ENCODE measurements around the gene OR2V2.
"Not testable (repeated sequence)": the region's sequence is repeated elsewhere in the genome, so short reads cannot be mapped to it uniquely, and the experiment has no call there.

Gene OR2V2

DNA sequence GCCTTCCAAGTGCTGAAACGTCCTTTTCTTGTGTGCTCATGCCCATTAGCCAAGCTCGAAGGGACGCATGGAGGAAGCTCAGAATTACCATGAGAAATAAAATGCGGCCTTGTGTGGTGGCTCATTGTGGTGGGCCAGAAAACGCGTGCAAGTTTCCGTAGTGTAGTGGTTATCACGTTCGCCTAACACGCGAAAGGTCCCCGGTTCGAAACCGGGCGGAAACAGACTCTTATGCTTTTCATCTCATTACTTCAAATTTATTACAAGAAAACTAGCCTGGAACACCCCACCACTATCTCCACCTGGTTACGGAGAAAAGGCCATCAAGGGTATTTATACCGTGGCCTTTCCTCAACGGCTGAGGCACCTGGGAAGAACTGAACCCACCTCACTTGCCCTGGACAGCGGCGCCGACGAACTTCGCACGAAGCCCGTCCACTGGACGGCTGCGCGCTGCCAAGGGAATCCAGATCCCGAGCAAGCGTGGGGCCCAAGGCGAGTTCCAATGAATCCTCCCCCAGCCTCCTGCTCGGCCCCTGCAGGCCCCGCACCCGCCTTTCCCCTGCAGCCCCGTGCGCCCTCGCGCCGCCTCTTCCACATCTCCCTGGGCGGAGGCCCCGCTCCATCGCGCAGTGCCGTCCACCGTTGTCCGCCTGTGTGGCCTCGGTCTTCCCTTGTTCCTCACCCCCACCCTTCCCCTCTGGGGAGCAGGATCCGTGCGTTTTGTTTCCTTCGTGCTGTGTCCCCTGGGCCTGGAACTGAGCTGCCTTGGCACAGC is 22.3 kb downstream of the OR2V2 start:
- DNase-seq (ENCODE audit: low spot score), result not testable (repeated sequence)

DNA sequence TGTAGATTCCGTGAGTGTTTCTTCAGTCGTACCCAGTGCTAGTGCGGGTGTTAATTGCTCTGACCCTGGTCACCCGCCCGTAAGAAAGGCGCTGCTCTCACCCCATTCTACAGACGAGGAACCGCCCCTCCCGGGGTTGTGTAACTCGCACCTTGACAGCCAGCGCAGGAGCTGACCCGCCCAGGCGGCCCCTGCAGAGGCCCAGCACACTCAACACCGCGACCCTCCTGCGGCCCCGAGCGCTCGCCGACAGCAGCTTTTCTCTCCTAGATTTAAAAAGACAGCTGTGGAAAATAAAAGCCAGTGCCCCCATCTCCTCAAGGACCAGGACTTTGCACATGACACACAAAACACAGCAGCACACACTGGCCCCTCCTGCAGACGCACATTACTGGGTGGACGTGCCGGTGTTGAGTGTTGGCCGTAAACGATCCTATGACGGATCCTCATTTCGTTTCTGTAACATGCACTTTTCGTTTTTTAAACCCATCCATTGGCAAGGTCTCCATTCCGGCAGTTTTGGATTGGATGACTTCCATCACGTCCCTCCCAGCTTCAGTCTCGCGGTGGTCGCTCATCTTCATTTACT is 22.9 kb downstream of the OR2V2 start:
- no peak for DNase-seq (ENCODE audit: low spot score)

DNA sequence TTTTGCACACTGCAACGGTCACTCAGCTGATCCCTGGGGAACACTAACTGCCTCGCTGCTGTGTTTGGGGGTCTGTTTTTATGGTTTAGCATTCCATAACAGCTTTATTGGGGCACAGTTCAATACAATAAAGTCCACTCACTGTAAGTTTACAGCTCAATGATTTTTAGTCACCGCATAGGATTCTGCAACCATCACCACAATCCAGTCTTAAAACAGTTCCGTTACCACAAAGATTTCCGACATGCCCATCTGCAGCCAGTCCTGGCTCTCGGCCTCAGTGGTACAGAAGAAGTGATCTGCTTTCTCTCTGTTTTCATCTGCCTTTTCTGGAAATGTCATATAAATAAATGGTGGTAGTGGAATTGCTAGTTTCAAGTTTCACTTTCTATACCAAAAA is 23.6 kb downstream of the OR2V2 start:
- no peak for DNase-seq (ENCODE audit: low spot score)

DNA sequence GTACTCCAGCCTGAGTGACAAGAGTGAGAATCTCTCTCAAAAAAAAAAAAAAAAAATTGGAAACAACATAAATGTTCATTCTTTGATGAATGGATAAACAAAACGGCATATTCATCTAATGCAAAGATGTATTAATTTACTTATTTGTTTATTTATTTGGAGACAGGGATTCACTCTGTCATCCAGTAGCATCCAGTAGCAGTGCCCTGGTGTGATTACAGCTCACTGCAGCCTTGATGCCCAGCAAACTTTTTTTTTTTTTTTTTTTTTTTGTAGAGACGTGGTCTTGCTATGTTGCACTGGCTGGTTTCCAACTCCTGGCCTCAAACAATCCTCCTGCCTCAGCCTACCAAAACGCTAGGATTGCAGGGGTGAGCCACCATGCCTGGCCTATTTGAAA is 24.4 kb downstream of the OR2V2 start:
- no peak for DNase-seq (ENCODE audit: low spot score)

DNA sequence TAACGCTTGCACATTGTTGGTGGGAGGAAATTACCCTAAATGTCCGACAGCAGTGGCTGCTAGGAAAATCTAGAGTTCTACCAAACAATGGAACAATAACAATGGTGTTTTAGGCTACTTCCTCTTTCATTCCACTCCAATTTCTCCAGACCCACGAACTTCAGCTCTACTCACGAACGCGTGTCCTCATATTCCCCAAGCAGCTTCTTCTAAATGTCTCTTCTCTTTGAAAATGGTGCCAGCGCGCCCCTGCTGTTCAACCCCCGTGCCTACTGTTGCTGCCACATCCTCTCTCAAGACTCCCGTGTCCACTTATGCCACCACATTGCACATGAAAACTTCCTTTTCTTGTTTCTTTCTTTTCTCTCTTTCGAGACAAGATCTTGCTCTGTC is 25.6 kb downstream of the OR2V2 start:
- no peak for DNase-seq (ENCODE audit: low spot score)

DNA sequence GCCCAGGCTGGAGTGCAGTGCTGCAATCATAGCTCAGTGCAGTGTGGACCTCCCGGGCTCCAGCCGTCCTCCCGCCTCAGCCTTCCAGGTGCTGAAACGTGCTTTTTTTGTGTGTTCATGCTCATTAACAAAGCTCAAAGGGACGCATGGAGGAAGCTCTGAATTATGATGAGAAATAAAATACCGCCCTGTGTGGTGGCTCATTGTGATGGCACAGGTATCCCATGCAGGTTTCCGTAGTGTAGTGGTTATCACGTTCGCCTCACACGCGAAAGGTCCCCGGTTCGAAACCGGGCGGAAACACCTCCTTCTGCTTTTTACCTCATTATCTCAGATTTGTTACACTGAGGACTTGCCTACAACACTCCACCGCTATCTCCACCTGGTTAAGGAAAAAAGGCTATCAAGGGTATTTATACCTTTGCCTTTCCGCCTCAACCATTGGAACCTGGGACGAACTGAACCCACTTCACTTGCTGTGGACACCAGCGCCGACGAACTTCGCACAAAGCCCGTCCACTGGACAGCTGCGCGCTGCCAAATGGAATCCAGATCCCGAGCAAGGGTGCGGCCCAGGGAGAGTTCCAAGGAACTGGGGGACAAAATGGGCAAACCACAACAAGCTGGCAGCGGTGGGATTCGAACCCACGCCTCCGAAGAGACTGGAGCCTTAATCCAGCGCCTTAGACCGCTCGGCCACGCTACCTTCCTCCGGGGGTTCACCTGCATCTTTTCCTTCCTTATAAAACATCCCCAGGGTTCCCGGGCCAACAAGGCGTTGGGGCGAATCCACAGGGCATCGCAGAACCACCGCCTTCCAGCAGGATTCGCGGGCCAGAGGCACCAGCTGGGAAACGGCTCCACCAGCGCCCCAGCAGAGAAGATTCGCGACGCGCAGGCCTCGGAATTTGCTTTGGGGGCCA is 26.3 kb downstream of the OR2V2 start:
- DNase-seq (ENCODE audit: low spot score), result no peak

DNA sequence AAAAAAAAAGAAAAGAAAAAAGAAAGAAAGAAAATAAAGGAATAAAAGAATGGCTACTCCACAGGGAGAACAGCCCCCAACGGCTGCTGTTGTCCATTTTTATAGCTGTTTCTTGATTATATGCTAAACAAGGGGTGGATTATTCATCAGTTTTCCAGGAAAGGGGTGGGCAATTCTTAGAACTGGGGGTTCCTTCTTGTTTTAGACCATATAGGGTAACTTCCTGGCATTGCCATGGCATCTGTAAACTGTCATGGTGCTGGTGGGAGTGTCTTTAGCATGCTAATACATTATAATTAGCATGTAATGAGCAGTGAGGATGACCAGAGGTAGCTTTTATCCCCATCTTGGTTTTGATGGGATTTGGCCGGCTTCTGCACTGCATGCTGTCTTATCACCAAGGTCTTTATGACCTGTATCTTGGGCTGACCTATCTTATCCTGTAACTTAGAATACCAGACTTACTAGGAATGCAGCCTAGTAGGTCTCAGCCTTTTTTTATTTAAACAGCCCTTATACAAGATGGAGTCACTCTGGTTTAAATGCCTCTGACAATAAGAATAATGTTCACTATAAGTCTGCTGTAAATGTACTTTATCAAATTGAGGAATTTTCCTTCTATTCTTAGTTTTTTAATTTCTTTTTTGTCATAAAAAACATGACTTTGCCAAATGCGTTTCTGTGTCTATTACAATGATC is 29.0 kb downstream of the OR2V2 start:
- no peak for DNase-seq (ENCODE audit: low spot score)

DNA sequence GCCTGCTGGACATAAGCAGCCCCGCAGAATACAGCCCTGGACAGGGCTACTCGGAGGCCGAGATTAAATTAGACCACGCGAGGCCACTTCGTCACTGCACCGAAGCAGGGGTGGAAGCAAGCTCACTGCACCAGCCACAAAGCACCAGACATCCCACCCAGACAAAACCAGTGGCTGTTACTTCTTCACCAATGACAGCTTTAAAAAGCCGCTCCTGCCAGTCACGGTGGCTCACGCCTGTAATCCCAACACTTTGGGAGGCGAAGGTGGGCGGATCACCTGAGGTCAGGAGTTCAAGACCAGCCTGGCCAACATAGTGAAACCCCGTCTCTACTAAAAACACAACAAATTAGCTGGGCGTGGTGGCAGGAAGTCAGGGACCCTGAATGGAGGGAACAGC is 30.2 kb downstream of the OR2V2 start:
- DNase-seq (ENCODE audit: low spot score), result not testable (repeated sequence)

DNA sequence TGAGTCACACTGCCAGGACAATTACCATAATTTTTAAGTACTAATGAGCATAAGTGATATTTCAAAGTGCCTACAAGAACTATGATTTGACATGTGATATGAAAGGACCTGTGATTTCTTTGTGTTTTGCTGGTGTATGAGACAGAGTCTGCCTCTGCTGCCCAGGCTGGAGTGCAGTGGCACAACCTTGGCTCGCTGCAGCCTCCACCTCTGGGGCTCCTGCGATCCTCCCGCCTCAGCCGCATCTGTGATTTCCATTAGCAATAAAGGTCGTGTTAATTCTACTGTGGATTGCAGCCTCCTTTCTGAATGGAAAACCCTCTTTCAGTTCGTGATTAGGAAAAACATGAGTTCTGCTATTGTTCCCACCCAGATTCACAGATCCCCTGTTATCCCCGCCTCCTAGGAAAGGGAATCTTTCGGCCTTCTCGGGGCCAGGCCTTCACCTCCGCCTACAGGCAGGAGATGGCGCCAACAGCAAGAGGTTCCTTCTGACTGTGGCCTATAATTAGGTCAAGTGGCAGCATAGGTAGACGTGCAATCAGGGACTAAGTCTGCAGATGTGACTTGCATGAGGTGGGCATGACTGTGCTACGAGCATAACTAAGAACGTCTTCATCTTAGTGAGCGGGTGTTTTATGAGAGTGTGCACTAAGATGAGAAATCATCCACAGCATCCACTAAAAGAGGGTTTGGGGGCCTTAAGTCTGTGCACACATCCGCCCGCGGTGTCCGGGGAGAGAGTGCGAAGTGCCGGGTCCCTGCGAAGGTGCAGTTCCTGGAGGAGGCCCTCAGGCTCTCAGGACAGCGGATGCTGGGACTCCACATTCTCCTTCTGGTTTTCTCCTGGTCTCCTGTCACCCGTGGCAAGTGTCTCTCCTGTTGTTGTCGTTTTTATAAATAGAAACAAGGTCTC is 34.5 kb downstream of the OR2V2 start:
- no peak for DNase-seq (ENCODE audit: low spot score)

DNA sequence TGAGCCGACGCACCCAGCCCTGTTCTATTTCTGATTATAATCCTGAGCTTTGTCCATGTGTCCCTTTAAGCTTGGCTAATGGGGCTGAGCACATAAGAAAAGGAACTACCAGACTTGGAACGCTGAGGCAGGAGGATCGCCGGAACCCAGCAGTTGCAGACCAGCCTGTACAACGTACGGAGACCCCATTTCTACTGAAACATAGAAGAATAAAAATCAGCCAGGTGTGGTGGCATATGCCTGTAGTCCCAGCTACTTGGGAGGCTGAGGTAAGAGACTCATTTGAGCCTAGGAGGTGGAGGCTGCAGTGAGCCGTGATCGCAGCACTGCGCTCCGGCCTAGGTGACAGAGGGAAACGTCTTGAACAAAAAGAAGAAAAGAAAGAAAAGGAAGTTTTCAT is 35.3 kb downstream of the OR2V2 start:
- no peak for DNase-seq (ENCODE audit: low spot score)

DNA sequence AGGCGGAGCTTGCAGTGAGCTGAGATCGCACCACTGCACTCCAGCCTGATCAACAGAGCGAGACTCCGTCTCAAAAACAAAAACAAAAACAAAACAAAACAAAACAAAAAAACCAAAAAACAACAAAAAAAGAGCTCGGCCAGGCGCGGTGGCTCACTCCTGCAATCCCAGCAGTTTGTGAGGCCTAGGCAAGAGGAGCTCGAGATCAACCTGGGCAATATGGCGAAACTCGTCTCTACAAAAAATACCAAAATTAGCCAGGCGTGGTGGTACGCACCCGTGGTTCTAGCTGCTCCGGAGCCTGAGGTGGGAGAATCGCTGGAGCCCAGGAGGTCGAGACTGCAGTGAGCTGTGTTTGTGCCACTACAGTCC is 37.4 kb downstream of the OR2V2 start:
- DNase-seq (ENCODE audit: low spot score), result no peak

DNA sequence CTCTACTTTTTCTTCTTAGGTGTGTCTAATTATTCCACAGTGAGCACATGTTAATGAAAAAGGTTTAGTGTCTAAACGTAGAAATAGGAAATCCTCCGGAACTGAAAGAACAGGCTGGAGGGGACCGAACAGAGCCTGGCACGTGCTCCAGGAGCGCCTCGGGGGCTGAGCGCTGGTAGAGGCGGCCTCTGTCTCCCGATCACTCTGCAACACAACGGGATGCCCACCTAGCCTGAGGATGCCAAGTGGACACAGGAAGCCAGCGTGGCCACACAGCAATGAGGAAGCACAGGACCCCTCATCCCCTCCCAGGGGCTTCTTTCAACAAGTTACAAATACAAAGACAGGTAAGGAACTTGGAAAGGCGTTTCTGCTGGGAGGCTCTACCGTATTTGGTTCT is 38.2 kb downstream of the OR2V2 start:
- no peak for DNase-seq (ENCODE audit: low spot score)

DNA sequence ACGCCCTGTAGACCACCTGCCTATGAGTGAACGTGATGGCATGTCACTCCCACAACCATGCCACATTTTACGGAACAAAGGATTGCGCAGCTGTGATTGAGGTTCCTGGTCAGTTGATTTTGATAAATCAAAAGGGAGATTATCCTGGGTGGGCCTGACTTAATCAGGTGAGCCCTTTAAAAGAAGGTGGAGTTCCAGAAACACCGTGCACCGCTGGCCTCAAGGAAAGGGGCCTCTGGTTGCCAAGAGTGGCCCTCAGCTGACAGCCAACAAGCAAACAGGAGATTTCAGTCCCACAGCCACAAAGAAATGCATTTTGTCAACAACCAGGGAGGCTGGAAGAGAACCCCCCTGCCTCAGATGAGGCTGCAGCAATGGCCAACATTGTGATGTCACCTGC is 38.6 kb downstream of the OR2V2 start:
- no peak for DNase-seq (ENCODE audit: low spot score)

DNA sequence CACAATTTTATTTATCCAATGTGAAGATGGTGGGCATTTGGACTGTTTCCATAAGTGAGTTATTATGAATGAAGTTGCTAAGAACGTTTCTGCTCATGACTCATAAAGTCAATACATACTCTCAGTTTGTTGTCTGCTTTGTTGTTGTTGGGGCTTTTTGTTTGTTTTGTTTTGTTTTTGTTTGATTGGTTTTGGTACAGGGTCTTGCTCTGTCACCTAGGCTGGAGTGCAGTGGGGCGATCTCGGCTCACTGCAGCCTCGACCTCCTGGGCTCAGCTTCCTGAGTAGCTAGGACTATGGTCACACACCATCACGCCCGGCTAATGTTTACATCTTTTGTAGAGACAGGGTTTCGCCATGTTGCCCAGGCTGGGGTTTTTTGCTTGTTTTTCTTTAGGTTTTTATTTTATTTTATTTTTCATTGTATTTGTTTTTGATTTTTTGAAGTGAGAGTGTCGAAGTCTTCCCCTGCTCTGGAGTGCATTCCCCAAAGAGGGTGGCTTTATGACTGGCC is 39.7 kb downstream of the OR2V2 start:
- DNase-seq (ENCODE audit: low spot score), result no peak

DNA sequence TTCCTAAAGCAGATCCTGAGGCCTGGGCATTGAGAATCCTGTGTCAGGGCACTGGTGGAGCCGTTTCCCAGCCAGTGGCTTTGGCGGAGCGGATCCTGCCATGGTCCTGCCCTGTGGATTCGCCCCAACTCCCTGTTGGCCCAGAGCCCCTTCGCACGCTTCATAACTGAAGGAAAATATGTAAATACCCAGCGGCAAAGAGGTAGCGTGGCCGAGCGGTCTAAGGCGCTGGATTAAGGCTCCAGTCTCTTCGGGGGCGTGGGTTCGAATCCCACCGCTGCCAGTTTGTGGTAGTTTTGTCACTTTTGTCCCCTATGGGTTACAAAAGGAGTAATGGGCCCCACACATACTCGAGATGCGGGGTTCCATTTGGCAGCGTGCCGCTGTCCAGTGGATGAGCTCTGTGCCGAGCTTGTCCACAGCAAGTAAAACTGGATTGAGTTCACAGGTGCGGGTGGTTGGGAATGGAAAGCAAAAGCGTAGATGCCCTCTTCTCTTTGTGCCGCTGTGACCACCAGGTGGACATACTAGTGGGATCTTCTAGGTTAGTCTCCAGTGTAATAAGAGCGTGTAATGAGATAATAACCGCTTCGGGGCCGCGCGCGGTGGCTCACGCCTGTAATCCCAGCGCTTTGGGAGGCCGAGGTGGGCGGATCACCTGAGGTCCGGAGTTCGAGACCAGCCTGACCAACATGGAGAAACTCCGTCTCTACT is 40.3 kb downstream of the OR2V2 start:
- no peak for DNase-seq (ENCODE audit: low spot score)

DNA sequence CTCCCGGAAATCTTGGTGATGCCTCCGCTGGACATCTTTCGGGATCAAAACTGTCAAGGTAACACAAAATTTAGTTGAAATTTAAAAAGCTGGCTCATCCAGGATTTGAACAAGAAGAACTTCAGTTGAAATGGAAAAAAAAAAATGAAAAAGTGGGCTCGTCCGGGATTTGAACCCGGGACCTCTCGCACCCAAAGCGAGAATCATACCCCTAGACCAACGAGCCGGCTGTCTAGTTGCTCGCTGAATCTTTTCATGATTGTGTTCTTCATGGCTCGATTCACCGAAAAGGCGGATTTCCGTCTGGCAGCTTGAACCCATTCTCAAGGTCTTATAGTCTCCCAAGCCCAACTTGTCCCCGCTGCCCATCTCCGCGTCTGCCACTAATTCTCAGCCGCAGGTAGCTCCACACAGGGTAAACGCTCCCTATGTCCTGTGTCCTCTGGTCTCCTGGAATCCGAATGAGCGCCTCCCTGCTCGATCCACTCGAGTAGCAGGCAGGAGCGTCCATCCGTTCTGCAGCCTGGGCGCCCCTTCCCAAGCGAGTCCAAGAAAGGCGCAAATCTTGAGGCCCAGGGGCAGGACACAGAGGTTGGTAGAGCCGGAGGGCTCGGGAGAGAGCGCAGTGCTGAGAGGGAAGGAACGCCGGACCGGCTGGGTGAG is 41.4 kb downstream of the OR2V2 start:
- no peak for DNase-seq (ENCODE audit: low spot score)

DNA sequence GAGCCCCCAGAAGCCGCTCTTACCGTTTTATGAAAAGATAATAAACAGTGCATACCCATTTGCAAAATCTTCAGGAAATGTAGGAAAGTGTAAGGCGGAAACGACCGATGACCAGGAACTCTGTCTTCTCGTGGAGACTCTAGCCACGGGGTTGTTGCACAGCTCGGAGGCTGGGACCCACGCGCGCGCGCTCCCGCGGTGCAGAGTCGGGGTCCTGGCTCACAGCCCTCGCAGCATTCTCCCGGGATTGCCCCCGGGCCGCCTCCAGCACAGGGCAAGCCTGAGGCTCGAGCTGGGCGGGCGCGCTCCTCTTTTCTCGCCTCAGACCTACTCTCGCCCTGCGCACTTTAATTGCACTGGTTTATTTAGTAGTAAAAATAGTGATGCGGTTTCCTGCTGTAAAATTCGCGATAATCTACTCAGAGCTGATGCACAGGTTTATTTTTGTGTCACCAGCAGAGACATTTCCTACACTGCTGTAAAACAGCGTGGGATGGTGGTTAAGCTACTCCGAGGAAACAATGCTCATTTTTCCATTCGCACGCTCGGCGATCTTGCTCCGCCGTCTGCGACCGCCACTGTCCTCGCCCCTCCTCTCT is 42.1 kb downstream of the OR2V2 start:
- no peak for DNase-seq (ENCODE audit: low spot score)

DNA sequence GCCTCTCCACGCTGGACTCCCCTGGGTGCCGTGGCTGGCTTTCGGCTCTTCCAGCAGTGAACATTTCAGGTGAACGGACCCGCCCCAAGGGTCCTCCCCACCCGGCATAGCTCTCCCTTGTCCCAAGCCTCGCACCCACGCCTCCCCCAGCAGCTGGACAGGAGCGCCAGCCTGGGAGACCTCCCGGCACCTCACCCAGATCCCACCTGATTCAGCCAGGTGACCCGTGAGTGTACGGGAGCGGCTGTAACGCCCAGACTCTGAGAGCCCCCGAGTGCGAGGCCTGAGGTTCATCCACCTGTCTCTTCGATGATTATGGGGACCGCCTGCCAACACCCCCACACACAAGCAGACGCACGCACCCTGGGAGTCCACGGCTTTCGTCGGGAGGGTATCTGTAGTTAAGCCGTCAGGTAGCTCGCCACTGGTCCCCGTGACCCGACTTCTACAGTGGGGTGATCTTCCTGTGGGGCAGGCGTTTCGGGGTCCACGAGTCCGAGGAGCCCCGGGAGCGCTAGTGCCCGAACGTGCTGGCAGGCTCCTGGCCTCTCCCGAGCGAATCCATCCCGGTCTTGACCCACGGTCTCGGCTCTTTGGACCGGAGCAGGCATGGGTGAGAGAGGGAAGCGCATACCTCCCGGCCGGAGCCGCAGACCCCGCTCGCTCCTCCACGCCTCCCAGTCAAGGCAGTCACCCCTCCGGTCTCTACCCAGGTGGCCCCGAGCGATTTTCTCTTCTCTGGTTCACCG is 42.8 kb downstream of the OR2V2 start:
- DNase-seq (ENCODE audit: low spot score), result no peak

Measured in hepatic stellate cell (primary cell).